NCI-H524 (cell line): Measurements from ENCODE around the gene MYH10.
"Not testable (repeated sequence)": the region's sequence is repeated elsewhere in the genome, so short reads cannot be mapped to it uniquely, and the experiment has no call there.

Experiments
- DNase-seq, 2 experiments: peaks; one replicate each; lab custom pipeline; 2025; lab: John Stamatoyannopoulos, UW

The MYH10 gene

DNA sequence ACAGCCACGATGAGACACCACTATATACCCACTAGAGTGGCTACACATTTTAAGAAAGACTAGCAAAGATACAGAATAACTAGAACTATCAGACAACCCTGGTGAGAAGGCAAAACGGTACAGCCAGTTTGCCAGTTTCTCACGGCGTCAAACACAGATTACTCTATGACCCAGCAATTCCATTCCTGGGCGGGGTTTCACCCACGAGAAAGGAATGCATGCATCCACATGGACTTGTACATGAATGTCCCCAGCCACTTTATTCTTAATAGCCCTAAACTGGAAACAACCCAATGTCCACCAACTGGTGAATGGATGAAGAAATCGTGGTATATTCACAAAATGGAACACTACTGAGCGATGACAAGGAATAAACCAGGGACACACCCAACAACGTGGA, 74.5 kb downstream of the MYH10 start:
- DNase-seq, result no peak

DNA sequence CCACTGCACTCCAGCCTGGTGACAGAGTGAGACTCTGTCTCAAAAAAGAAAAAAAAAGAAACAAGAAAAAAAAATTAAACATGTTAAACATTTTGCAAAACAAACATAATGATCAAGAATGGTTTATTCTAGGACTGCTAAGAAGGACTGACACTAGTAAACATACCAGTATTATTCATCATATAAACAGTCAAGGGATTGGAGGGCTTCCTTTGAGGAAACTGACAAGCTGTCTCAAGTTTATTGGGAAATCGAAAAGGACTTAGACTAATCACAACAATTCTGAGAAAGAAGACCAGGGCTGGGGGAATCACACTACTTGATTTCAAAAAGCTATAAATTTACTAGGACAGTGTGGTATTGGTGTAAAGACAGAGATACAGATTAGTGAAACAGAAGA, 75.5 kb downstream of the MYH10 start:
- no peak for DNase-seq

DNA sequence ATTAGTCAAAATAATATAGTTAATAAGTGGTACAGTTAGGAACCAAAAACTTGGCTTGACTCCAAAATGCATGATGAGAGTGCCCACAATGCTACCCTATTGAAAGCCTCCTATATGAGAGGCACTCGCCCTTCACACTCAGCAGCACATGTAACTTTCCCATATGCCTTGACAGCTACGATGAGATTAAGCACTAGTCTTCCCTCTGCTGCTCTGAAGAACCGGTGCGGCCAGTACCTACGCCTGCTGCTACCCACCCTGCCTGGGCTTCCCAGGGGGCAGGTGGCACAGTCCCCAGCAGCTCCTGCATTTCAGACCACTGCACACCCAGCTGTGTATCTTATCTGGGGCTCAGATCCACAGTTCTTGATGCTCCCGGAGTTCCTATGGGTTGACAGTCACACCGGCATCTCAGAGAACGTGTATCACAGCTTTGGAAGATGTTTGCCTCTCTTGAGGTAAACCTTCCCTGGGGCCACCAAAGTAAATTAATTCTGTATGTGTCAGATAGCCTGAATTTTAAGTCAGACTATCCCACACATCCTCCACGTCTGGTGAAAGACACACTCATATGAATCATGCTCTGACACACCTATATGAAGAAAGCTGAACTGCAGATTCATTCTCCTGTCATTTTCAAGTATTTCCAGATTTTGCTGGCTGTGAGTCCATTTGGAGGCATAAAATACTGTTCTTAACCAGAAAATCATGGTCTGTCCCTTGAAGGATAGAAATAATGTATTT, 77.8 kb downstream of the MYH10 start:
- peak in 1 of 2 experiments; percentile 1 for DNase-seq

- no peak for DNase-seq
These were observed 87.7 kb downstream of the MYH10 start for GRCh38 chr17:8542599-8543502.

- DNase-seq, result not testable (repeated sequence)
These were observed 90.5 kb downstream of the MYH10 start for GRCh38 chr17:8539976-8540375.

GRCh38 chr17:8537734-8538133, 92.8 kb downstream of the MYH10 start:
- no peak for DNase-seq

GRCh38 chr17:8534498-8535188, 95.9 kb downstream of the MYH10 start:
- no peak for DNase-seq

GRCh38 chr17:8532021-8532420, 98.5 kb downstream of the MYH10 start:
- DNase-seq, result no peak

- DNase-seq, result no peak
These were observed 107.9 kb downstream of the MYH10 start for GRCh38 chr17:8522577-8522976.

DNA sequence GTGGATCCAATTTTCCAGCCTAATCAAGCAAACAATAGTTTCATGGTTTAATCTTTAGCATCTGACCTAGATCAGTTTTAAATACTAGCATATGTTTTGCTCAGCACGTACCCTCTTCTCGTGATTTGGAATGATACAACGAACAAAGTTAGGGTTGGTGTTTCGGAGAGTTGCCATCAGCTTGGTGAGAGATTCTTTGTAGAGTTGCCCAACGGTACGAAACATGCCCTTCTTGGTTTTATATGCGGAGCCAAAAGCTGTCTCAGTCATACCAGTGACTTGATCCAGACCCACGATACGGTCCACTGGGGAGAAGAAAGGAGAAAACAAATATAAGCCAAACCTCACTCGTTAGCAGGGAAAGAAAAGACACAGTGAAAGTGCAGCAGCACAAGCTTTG, 109.5 kb downstream of the MYH10 start:
- DNase-seq, result no peak

GRCh38 chr17:8518850-8519249, 111.7 kb downstream of the MYH10 start:
- no peak for DNase-seq

GRCh38 chr17:8518326-8518725, 112.2 kb downstream of the MYH10 start:
- DNase-seq, result no peak

DNA sequence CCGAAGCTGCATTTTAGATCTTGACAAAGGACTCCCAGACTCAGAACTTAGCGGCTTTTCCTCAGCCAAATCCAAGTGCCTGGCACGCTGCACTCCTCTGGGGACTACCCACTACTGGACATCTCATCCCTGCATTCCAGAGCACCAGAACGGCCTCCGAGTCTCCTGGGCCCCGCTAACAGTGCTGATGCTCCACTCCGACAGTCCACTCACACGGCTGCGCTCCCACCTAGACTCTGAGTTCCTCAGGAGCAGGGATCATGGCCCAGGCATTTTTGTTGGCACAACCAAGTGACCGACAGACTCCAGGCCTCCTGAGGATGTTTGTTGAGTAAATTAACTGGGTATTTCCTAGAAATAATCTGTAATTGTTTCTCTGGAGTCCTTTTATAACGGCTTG, 115.7 kb downstream of the MYH10 start:
- DNase-seq, result no peak

DNA sequence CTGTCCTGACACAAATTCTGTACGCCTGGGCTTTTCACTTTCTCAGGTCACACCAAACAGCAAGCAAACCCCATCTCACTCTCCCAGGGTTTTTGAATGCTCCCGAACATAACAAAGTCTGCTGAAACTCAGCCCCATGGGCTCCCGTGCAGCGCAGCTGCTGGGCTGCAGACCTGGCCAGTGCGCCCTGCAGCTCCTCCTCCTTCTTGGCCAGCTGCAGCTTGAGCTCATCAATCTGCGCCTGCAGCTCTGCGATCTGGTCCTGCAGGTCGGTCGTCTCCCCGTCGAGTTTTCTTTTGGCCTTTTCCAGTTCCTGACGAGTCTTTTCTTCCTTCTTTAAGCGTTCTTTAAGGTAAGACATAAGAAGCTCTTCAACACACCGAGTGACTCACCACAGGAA, 124.4 kb downstream of the MYH10 start:
- DNase-seq, result no peak

- no peak for DNase-seq
These were observed 125.9 kb downstream of the MYH10 start for GRCh38 chr17:8504460-8505207.

GRCh38 chr17:8503807-8504206, 126.7 kb downstream of the MYH10 start:
- DNase-seq, result peak in 1 of 2 experiments; percentile 23

DNA sequence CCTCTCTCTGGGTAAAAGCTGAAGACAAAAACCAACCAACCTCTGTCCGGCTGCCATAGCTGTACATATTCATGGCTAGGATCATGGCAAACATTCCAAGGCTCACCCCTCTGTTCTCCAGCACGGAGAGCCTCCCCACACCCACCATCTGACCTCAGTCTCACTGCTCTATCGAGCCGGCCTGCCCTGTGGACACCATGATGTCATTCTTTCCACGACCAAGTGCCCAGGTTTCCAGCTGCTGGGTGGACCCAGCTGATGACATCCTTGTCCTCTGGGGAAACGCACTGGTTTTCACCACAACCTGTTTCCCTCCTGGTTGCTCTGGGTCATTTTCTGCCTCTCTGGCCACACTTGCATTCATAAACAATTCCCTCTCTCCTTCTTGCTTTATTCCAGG, 127.2 kb downstream of the MYH10 start:
- no peak for DNase-seq

DNA sequence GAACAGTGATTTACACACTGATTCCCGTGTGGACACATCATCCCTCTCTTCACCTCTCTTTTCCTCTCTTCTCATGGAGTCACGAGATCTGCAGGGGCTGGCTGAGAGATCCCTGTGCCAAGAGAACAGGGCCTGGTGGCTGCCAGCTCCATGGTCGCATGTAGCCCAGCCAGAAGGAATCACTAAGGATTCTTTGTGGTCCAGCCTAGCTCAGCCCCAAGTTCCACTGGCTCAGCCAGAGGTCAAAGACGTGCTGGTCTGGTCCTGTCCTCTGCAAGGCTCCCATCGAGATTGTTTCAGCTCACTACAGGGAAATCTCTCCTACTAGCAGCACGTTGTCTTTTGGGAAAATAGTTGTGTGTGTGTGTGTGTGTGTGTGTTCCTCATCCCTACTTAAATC, 128.4 kb downstream of the MYH10 start:
- DNase-seq, result no peak

- DNase-seq, result no peak
These were observed 129.9 kb downstream of the MYH10 start for GRCh38 chr17:8500609-8501008.

DNA sequence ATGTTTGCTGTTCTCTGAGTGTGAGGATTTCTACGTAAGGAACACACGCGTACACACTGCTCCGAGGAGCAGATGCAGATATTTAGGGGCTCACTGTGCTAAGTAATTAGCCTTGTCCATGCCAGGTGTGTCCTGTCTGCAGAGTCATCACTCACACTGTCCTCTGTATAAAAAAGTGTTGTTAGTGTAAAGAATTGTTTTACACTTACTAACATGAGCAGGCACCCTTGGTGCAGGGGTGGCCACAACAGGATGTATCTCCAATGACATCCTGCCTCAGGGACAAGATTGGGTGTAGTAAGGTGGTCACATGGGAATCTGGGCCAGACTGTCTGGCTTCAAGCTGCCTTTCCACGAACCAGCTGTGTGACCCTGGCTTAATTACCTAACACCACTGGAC, 130.9 kb downstream of the MYH10 start:
- no peak for DNase-seq

GRCh38 chr17:8499171-8499570, 131.4 kb downstream of the MYH10 start:
- no peak for DNase-seq

DNA sequence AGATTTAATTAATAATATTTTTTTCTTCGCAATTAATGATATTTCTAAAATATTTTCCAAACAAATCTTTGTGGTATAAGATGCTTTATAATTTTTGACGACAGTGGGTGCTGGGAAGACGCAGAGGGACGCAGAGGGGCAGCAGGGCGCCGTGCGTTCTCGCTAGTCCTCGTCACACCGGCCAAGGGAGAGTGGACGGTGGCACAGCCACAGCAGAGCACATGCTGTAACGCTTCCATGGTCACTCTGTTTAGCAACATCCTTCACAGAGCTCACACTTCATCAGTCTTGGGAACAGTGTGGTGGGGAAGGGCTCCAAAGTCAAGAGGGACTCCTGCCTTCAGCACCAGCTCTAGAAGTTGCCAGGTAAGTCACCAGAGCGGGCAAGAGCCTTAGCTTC, 134.4 kb downstream of the MYH10 start:
- no peak for DNase-seq
